Ovary (tissue), 3 donors: ENCODE results near the gene EFEMP1.

Experiments
- CTCF ChIP-seq, 3 donors: fragments of 450-650 bp in 2 of 3; fragments of 200-600 bp in 1 of 3; IDR thresholded peaks; one replicate each; pipeline versions ENCODE4 v1.5.1 to v1.8.0; 2016 to 2022; ENCODE audit warnings: antibody characterized with exemption in 3 of 3, mild to moderate bottlenecking in 1 of 3
- EP300 ChIP-seq: sonication (generic); formaldehyde crosslinking; IDR thresholded peaks from one replicate; pipeline ENCODE4 v1.6.1; 2017; ENCODE audit warnings: antibody characterized with exemption
- donor health status: DM: no; HTN: no; CAD: no.

GRCh38 chr2:55857766-55858165, 65.8 kb downstream of the EFEMP1 start:
- TF ChIP-seq EP300, result no peak
- TF ChIP-seq CTCF (IDR thresholded peaks at IDR 0.05), result no peak
